Uterus (tissue), 4 donors: Measurements from ENCODE around the gene RAB44. TPM values are rescaled to one million over a fixed set of nuclear protein-coding genes. Genes with fewer than 3 reads are reported as not detected.

Source experiments
- DNase-seq, 2 donors: peaks; one replicate each; pipeline ENCODE4 v3.0.0-alpha.2; 2019 to 2020
- H3K27ac ChIP-seq, 2 donors: fragments of 200-600 bp; sonication (generic); 1 replicate in 1 of 2; 2 replicates in 1 of 2; pipeline ENCODE4 v1.5.1; 2016 to 2018
- H3K27me3 ChIP-seq, 2 donors: fragments of 200-600 bp; sonication (generic); one replicate each; pipeline ENCODE4 v1.5.1; 2018 to 2019; ENCODE audit warnings: control low read depth in 1 of 2
- H3K36me3 ChIP-seq, 2 donors: fragments of 200-600 bp; sonication (generic); one replicate each; pipeline ENCODE4 v1.5.1; 2019; ENCODE audit warnings: control low read depth in 1 of 2
- H3K4me1 ChIP-seq, 2 donors: fragments of 200-600 bp; sonication (generic); one replicate each; pipeline ENCODE4 v1.5.1; 2018 to 2019; ENCODE audit warnings: control low read depth in 1 of 2
- H3K4me3 ChIP-seq, 2 donors: fragments of 200-600 bp; sonication (generic); 1 replicate in 1 of 2; 2 replicates in 1 of 2; pipeline ENCODE4 v1.5.1; 2018 to 2019; ENCODE audit warnings: mild to moderate bottlenecking in 1 of 2
- H3K9me3 ChIP-seq, 2 donors: fragments of 200-600 bp; sonication (generic); one replicate each; pipeline ENCODE4 v1.5.1; 2019; ENCODE audit warnings: control low read depth in 1 of 2
- POLR2A ChIP-seq, 2 donors: fragments of 450-650 bp; IDR thresholded peaks; one replicate each; pipeline ENCODE4 v1.6.1; 2016; ENCODE audit warnings: antibody characterized with exemption in 2 of 2, mild to moderate bottlenecking in 1 of 2, moderate library complexity in 1 of 2
- intact Hi-C: fragments of 100-400 bp; cut with DNase I; formaldehyde crosslinking; loops from one replicate; pipeline ENCODE4 v1.15.1; 2023; ENCODE audit warnings: low total_unique reads
- total RNA-seq, 4 donors: library from RNA; depleted of rRNA in 3 of 4; stranded (reverse); fragments of >200 nt in 3 of 4; gene quantifications; one replicate each; pipeline versions ENCODE4 v1.1.0 to v1.2.4, GENCODE V29; 2014 to 2023
- TF ChIP-seq, protein P1 (sequence below), 4 experiments: fragments of 200-600 bp in 2 of 4; fragments of 450-650 bp in 2 of 4; sonication (generic) in 2 of 4; IDR thresholded peaks; one replicate each; pipeline ENCODE4 v1.5.1; 2016 to 2019; ENCODE audit warnings: antibody characterized with exemption in 4 of 4, mild to moderate bottlenecking in 2 of 4, moderate library complexity in 1 of 4
- donor health status: DM: yes; HTN: yes; CAD: no.

RAB44 gene
- total RNA-seq, 4 donors from 2014 or later, result 0.37 TPM; not detected in 3

DNA sequence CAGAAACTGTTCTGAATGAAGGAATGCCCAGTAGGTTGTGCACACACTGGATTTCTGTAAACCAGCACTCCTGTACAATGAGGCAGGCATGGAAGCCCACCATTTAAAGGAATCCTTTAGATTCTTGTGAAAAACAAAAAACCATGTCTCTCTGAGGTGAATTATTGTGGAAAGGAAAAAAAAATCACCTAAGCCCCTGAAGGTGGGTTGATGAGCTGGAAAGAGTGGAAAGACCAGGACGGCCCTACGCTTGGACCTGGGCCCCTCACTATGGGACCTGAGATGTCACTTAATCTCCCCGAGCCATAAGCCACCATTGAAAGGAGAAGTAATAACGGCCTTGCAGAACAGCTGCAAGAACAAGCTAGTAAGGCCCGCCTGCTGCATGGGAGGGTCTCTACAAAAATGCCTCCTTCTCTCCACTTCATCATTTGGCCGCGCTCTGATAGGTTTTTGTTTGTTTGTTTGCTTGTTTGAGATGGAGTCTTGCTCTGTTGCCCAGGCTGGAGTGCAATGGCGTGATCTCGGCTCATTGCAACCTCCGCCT, 68.8 kb downstream of the RAB44 start:
- Histone ChIP-seq H3K27me3 (no peaks in the 10 kb centered on the region), H3K9me3 (no peaks in the 10 kb centered on the region), H3K27ac (no peak overlapping the region), H3K36me3 (no peaks in the 10 kb centered on the region), H3K4me3 (no peak overlapping the region), H3K4me1 (peaks cover 4 to 11% of the 10 kb centered on the region in 2 donors)
- no peak for DNase-seq
- intact Hi-C loops, result loop anchor here (10.0 kb wide), 1 partner anchor 248 kb away; no protein-coding TSS in a partner anchor
- TF ChIP-seq POLR2A (IDR thresholded peaks at IDR 0.05), result no peak
- TF ChIP-seq, protein P1, sequence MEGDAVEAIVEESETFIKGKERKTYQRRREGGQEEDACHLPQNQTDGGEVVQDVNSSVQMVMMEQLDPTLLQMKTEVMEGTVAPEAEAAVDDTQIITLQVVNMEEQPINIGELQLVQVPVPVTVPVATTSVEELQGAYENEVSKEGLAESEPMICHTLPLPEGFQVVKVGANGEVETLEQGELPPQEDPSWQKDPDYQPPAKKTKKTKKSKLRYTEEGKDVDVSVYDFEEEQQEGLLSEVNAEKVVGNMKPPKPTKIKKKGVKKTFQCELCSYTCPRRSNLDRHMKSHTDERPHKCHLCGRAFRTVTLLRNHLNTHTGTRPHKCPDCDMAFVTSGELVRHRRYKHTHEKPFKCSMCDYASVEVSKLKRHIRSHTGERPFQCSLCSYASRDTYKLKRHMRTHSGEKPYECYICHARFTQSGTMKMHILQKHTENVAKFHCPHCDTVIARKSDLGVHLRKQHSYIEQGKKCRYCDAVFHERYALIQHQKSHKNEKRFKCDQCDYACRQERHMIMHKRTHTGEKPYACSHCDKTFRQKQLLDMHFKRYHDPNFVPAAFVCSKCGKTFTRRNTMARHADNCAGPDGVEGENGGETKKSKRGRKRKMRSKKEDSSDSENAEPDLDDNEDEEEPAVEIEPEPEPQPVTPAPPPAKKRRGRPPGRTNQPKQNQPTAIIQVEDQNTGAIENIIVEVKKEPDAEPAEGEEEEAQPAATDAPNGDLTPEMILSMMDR (IDR thresholded peaks at IDR 0.05), result no peak

DNA sequence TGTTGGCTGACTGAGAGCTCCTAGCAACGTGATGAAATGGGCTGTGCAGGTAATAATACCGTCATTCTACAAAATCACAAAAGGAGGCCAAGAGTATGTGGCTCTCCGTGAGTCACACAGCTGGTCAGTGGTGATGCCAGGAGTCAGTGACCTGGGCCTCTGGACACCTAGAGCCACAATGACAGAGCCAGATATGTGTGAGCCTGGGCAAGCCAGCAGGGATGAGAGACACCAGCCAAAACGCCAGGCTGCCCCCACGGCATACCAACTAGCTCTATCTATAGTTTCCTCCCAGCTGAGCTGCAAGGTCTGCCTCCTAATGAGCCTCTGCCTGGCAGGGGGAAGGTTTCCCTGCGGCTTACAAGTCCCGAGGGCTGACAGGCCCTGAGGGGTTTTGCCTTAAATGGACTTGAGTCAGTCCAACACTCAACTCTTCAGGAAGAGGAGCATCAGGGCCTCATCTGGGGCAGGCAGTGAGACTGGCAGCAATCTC, 71.6 kb downstream of the RAB44 start:
- peaks cover 4 to 11% of the 10 kb centered on the region in 2 donors for H3K4me1 ChIP-seq
- TF ChIP-seq POLR2A (IDR thresholded peaks at IDR 0.05), result no peak
- TF ChIP-seq, protein P1 (IDR thresholded peaks at IDR 0.05), result no peak
- peak overlapping the region; percentile 47 to 56 for H3K27ac ChIP-seq
- intact Hi-C loops, result loop anchor here (10.0 kb wide), 1 partner anchor 246 kb away; no protein-coding TSS in a partner anchor
- H3K36me3 ChIP-seq, result no peaks in the 10 kb centered on the region
- no peak overlapping the region for H3K4me3 ChIP-seq
- H3K9me3 ChIP-seq, result no peaks in the 10 kb centered on the region
- DNase-seq, result no peak
- no peaks in the 10 kb centered on the region for H3K27me3 ChIP-seq

DNA sequence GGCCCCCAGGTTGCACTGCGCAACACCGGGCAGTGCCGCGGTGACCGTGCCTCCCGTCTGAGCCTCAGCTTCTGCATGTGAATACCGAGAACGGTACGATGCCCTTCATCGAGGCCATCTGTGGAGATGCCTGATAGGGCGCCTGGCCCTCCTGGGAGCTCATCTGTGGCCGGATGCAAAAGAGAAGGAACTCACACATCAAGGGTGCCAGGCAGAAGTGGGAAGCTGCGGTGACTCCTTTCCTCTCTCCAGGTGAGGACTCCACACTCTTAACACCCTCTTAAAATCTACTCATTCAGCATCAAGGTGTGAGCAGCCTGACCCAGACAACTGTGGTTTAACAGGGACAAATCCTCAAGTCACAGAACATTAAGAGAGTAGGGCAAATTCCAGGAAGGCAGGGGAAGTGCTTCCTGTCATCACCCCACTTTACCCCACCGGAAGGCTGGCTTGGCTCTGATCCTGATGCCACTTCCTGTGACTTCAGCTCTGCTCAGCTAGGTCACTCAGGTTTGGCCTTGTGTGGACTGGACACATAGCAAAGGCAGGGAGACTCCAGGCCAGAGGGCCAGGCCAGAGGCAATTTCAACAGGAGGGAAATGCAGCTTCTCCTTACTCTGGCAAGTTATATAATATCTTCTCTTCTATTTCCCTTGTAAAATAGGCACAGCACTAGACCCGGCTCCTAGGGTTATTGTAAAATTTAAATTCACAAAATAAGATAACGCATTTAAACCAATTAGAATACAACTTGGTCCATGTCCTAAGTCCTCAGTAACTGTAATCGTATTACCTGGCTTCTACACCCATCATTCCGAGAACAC, 72.3 kb downstream of the RAB44 start:
- Histone ChIP-seq H3K27me3 (no peaks in the 10 kb centered on the region), H3K4me3 (no peak overlapping the region), H3K27ac (peak overlapping the region; percentile 47 to 56), H3K36me3 (no peaks in the 10 kb centered on the region), H3K4me1 (peaks cover 4 to 11% of the 10 kb centered on the region in 2 donors), H3K9me3 (no peaks in the 10 kb centered on the region)
- intact Hi-C loops, result loop anchor here (10.0 kb wide), 1 partner anchor 245 kb away; no protein-coding TSS in a partner anchor
- TF ChIP-seq POLR2A (IDR thresholded peaks at IDR 0.05), result no peak
- TF ChIP-seq, protein P1 (IDR thresholded peaks at IDR 0.05), result no peak
- DNase-seq, result no peak

GRCh38 chr6:36771145-36771544, 73.5 kb downstream of the RAB44 start:
- no peaks in the 10 kb centered on the region for H3K36me3 ChIP-seq
- no peak for DNase-seq
- intact Hi-C loops, result no loop called here
- no peak overlapping the region for H3K27ac ChIP-seq
- peaks cover 4 to 5% of the 10 kb centered on the region in 2 donors for H3K4me1 ChIP-seq
- no peak overlapping the region for H3K4me3 ChIP-seq
- H3K27me3 ChIP-seq, result no peaks in the 10 kb centered on the region
- H3K9me3 ChIP-seq, result no peaks in the 10 kb centered on the region
- TF ChIP-seq, protein P1 (IDR thresholded peaks at IDR 0.05), result no peak
- TF ChIP-seq POLR2A (IDR thresholded peaks at IDR 0.05), result no peak

DNA sequence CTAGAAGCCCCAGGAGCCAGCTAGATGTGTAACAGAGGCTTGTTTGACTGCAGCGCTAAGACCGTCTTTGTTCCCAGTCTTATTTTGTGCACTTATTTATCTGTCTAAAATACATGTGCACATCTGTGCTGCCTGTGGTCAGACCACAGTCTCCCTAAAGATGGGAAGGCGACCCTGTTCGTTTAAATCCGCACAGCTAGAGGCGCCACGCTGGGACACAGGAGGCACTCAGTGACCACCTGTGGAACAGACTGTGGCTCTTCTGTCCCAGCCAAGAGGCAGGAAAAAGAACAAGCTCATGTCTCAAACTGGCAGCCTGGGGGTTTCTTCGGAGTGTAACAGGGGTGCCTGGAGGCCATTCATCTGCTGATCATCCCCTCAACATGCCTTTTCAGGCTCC, 74.8 kb downstream of the RAB44 start:
- no peaks in the 10 kb centered on the region for H3K4me1 ChIP-seq
- DNase-seq, result no peak
- intact Hi-C loops, result no loop called here
- TF ChIP-seq, protein P1 (IDR thresholded peaks at IDR 0.05), result no peak
- no peak for TF ChIP-seq POLR2A (IDR thresholded peaks at IDR 0.05)
- no peaks in the 10 kb centered on the region for H3K36me3 ChIP-seq
- no peak overlapping the region for H3K27ac ChIP-seq
- no peaks in the 10 kb centered on the region for H3K27me3 ChIP-seq
- no peaks in the 10 kb centered on the region for H3K9me3 ChIP-seq
- no peak overlapping the region for H3K4me3 ChIP-seq
